HUDEP-2 (cell line): ENCODE data around the gene POLR2H.

Source experiments
- DNase-seq, 76 experiments: peaks; one replicate each; lab custom pipeline; 2025; ENCODE audit not compliant: unreplicated experiment in 76 of 76; lab: John Stamatoyannopoulos, UW

POLR2H gene

DNA sequence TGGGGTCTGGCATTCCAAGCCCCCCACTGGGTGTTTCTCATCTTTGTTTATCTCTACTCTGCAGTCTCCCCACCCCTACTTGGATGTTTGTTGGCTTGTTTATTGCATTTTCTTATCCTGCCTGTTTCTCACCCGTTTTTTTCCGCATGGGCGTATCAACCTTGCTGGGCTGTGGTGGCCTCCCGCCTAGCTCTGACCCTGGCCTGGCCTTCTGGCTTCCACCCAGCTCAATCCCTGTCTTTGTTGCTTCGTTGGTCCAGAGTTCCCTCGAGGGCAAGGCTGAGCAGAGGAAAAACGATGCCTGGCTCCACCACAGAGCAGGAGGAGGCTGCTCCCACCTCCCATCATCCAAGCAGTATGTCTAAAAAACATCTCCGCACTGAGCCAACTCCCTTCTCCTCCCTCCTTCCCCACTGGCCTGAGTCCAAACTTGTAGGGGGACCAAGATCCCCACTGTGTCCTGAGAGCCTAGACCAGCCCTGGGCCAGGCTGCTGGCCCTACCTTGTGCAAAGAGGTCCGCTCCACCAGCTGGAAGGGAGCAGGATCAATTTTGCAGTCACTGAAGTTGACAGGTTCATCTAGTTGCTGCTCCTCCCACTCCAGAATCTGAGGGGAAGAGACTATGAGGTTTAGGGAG, 9.9 kb upstream of the POLR2H start:
- DNase-seq = peak in 13 of 76 experiments; percentile 4 to 36 (median 28)

DNA sequence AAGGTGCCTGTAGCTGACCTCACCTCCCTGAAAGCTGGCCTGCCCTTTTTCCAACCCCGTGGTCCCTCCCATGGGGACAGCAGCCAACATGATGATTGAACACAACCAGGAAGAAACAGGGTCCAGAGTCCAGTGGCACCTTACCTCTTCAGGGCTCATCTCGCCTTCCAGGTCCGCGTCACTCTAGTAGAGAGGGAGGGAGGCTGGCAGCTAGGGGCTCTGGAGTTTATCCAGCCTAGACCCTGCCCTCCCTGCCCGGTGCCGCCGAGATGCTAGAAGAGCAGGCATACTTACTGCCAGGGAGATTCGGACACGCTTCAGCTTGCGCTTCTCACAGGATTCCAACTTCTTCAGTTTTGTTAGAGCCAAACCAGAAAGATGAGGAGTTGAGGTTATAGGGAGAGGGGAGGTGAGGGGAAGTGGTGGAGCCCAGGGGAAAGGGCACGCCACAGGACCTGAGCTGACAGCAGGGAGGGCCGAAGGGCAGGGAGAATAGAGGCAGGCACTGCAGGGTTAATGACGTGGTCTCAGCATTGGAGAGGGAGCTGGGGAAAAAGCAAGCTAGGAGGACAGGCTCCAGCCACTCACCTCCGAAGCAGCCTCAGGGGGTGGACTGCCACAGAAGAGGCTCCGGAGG, 9.2 kb upstream of the POLR2H start:
- DNase-seq = no peak

DNA sequence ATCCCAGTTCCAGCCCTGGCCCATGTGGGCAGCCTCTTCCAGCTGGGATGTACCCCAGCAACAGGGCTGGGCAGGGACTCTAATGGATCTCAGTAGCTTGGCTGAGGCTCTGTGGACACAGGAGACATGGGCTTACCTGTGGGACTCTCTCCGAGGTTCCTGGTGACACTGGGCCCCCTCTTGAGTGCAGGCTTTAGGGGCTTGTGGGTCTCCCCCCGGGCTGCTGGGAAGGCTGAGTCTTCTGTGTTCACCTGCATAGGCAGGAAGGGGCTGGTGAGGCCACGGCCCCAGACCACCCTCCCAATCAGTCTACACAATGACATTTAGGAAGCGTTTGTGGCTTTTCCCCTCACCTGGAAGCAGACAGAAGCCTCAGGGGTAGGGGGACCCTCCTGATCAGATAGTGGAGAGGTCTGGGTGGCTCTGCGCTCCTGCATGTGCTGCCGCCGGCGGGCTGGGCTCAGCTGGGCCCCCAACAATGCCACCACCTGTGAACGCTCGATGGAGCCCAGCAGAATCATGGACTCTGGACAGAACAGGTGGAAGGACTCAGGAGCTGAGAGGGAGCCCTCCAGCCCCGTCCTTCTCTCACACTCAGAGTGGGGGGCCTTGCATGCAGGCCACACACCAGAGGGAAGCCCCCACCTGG, 8.5 kb upstream of the POLR2H start:
- DNase-seq = no peak

DNA sequence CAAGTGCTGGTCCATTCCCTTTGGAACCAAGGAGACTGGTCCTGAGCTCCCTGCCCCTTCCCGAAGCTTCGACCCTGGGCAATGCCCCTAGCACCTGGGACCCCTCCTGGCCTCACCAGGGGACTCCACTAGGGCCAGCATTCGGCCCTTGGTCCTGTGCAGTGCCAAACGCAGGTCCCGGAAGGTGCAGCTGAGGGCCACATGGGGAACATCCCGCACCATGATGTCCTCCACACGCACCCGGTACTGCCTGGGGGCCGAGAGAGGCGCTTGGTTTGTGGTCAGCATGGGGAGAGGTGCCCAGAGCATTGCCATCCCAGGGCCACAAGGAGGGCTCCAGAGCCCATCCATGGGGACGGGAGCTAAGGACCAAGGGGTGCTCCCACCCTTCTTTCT, 8.0 kb upstream of the POLR2H start:
- no peak for DNase-seq

DNA sequence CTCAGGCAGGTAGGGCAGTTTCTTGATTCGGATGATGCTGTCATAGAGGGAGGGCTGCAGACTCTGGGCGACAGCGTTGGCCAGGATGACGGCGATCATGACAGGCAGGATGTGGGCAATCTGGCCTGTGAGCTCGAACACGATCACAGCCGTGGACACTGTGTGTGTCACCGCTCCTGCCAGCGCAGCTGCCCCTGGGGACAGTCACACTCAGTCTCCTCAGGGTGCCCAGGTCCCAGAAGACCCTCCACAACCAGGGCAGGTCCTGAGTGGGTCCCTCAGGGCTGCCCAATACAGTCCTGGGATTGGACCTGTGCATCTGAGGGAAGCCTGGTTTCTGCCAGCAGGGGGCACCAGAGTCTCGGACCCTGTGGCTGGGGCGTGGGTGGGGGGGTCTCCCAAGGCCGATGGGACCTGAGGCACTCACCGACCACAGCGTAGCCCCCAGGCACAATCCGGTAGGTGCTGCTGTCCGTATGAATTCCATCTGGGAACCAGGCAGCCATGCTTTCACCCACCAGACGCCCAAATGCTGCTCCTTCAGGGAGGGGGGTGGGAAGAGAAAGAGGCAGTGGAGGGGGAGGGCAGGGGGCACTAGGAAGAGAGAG, 7.3 kb upstream of the POLR2H start:
- DNase-seq = peak in 36 of 76 experiments; percentile 7 to 52 (median 28)

DNA sequence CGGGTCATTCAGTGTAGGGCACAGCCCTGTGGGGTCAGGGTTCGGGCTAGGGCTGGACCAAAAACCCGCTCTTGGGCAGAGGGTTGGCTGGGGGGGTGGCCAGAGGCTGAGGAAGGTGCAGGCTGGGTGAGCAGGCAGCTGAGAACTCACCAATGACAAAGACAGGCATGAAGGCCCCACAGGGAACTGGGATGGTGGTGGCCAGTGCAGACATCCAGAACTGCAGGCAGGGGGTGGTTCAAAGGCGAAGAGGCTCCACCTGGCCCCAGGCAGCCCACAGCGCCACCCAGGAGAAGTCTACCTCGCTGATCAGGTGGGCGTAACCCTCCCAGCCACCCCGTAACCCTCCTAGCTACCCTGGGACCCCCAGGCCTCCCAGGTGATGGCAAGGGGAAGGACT, 6.8 kb upstream of the POLR2H start:
- DNase-seq = no peak

DNA sequence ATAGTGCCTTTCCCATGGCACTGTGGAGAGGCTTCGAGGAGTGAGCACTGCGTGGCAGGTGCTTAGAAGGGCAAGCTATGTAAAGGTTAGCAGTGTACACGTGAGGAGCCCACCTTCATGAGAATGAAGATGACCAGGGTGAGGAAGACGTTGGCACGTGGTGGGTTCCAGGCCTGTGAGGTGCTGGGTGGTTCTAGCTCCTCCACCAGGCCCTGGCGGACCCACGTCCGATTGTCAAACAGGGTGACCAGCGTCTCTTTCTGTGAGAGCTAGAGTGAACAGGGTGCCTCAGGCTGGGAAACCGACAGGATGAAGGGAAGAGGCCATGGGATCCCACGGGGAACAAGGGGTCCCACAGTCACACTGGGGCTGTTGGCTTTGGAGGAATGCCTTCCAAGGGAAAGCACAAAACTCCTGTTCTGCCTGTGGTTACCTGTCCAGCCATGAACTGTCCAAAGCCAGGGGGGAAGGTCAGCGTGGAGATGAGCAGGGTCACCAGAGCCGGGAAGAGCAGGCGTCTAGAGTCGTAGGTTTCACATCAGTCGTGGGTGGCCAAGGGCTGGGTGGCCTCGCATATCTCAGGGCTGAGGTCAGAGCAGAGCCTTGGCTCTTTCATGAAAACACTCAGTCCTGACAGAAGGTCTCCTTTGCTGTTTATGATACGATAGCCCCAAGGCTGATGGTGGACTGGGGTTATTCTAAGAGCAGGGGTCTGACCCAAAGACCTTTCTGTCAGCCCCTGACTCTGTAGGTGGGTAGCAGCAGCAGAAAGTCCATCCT, 6.1 kb upstream of the POLR2H start:
- no peak for DNase-seq

DNA sequence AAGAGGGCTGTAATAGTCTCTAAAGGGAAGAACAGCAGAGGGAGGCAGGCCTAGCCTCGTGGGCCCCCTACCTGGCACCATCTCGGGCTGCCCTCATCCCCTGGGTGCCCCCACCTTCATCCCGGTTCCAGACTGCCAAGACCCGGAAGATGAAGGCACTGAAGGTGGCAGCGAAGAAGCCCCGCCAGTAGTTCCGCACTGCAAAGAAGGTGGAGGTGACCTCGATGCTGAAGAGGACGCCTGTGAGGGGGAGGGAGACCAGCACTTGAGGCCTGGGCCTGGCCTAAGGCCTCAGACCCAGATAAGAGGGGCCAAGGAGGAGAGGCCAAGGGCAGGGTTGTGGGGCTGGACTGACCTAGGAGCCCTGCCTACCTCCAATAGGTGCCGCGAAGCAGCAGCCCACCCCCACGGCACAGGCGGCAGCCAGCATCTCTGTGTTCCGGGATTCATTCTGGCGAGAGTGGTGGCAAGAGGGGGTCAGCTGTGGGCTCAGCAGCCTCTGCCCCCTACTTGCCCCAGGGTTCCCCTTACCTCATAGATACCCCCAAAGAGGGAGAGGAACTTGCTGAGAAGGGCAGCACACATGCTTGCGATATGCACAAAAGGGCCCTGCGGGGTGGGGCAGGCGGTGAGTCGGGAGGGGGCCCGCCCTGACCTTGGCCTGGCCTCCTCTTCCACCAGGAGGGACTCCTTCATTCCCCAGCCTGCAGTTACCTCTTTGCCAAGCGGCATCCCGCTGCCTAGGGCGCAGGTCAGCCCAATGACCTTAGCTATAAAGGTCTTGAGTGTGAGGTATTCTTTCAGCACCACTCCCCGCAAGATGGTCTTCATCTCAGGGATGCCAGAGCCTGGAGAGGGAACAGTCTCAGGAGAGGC, 4.0 kb upstream of the POLR2H start:
- DNase-seq = no peak

DNA sequence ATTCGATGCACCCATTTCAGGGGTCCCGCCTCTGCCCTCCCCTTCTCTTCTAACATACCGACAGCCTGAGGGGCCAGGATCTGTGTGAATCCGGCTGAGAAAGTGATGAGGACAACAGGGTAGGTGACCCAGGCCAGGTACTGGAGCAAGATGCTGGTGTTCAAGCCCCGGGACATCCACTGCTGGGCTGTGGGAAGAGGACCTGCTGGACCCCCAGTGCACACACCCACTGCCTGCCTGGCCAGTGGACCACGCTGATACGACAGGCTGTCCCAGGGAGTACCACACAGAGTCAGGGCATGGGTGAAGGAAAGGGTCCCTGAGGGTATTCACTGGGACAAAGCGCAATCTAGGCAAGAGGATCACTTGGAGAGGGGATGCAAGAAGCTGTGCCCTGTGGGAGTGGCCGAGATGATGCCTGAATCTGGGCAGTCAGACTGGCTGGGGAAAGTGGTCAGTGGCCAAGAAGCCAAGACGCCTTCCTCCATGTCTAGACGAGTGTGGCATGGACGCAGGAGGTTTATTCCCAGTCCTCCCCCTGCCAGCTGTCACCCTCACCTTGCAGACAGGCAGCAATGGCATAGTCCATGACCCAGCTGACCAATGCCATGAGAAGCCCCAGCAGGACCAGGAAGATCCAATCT, 3.3 kb upstream of the POLR2H start:
- DNase-seq = no peak

DNA sequence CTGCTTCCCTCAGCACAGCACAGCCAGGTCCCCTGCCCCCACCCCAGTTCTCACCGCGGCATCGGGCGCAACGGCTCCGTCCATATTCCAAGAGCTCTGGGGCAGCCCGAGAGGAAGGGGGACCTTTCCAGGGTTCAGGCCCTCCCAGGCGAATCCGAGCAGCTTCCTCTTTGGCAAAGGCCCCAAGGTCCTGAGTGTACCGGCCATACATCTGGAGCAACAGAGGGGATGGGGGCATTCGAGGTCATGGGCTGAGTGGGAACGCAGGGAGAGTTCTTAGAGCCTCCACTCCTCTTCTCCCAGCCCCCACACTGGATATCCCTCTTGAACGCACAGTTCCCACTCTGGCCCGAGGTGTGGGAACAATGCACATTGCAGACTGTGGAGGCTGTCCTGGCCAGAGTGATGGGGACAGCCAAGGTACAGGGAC, 2.6 kb upstream of the POLR2H start:
- DNase-seq = no peak

DNA sequence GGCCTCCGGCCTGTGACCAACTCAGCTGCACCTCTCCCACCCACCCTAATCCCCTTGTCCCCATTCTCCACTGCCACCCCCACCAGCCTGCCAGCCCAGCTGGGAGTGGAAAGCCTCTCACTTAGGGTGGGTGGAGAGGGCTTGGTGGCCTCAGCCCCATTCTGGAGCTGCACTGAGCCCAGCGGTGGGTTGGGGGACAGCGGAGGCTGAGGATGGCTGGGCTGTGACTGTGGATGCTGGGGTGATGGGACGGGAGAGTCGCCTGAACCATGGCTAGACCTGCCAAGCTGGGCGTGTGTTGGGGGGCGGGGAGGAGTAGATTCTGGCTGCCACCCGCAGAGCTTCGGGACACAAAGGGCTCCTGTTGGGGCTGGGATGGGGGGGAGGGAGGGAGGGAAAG, 1.9 kb upstream of the POLR2H start:
- DNase-seq = no peak

DNA sequence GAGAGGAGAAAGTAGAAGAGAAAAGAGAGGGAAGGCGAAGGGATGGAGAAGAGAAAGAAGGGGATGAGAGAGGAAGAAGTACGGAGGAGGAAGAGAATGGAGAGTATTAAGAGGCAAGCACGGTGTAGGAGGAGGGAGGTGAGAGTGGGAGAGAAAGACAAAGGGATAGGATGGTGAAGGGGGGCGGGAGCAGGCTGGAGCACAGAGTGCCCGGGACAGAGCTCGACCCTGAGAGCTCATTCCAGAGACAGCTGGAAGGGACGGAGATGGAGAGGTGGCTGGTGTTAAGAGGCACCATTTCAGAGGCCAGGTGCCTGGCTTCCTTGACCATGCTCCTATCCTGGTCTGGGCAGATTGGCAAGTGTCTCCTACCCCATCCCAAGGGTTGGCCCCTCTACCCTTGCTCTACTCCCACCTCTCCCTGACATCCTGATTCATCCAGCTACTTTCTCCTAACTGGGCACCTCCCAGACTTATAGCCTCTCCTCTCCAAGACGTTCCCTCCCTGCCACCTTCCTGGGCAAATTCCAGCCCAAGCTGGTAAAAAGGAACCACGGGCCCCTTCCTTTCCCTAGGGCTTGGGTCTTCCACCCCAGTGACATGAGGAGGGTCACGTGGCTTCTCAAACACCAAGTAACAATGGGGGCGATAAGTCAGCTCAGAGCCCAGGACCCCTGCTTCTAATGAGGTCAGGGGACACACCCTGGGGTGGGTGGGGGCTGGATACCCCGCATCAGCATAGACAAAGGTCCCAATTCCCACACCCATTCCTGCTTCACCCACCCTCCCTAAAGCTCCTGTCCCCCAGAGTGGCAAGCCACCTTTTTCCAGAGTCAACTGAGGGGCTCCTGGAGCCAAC, 1.2 kb upstream of the POLR2H start:
- no peak for DNase-seq

DNA sequence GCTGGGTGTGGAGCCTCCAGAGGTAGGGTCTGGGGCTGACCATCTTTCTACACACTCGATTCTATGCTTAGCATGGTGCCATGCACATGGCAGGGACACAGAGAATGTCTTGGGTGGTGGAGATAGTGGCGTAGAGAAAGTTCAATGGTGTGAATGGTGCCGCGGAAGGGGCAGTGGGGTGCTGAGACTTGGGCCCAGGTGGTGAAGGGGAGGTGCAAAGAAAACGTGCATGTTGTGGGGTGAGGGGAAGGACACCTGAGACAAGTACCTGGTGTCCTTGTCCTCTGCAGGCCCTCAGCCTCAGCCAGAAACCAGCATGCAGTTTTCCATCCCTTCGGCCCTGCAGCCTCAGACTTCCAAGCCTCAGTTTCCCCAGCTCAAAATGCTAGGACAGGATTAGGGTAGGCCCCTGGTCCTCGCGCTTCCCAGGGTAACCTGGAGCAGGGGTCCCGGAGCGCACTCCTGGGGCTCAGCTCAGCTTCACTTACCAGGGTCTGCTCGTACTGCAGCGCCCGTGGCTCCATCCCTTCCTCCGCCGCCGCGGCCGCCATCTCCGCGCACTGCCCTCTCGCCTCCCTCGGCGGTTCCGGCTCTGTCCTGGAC, 480 bp upstream of the POLR2H start:
- peak in 2 of 76 experiments; percentile 20 to 40 for DNase-seq

DNA sequence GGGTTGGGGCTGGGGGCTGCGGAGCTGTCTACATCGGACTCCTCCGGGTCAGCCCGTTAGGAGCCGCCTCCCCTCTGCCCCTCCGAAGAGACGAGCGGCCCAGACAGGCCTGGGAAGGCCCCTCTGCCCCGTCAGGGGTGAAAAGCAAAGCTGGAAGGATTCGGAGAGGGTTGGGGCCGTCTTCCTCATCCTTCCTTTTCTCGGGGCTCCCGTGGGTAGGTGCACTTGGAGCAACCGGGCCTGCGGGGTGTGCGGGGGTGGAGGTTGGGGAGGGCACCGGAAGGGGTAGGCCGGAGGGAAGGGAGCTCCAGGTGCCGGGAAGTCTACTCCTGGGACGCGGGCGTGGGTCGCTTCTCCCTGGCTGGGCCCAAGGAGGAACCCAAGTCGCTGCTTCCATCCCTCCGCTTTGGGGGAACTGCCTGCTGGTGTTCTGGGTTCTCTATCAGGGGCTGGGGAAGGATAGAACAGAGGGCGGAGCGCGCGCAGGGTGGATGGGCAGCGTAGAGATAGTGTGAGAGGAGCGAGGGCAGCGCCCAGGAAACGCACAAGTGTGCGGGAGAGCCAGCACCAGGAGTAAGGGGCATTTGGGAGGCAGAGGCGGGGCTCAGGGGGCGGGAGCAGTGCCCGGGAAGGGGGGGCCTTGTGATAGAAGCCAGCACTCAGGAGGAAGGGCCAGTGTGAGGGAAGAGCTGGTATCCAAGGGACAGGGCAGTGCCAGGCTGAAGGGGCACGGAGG, 590 bp downstream of the POLR2H start:
- DNase-seq = peak in 70 of 76 experiments; percentile 13 to 79 (median 62)

DNA sequence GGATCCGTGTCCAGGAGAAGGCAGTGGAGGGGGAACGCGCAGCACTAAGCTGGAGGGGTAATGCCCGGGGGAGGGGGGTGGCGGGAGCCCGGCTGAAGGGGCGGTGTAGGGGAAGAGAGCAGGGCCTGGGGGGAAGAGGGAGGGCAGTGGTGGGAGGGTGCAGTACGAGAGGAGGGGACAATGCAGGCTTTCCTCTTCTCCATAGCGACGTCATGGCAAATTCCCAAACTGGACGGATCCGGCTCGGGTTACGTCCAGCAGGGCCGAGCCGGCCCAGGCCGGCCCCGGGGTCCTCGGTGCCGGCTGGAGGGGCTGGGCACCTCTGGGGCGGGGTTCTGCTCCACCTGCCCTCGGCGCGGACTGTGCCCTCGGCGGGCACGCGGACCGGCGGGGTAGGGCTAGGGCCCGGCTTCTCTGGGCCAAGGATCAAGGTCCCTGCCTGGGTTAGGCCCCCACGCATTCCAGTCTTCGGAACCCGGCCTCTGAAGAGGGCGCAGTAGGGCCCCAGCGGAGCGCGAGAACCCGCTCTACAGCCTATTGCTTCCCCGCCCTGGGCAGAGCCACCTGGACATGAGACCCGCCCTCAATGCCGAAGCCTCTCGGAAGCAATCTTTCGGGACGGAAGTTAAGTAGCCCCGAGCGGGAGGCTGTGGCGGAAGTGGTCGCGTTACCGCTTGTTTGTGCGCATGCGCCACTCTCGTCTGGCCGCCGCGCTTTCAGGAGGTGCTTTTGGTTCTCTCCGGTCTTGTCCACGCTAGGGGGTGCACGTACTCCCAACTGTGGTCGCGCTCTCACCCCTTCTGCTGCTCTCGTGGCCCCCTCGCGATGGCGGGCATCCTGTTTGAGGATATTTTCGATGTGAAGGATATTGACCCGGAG, 1.4 kb downstream of the POLR2H start:
- peak; percentile 56 to 98 (median 94) for DNase-seq

DNA sequence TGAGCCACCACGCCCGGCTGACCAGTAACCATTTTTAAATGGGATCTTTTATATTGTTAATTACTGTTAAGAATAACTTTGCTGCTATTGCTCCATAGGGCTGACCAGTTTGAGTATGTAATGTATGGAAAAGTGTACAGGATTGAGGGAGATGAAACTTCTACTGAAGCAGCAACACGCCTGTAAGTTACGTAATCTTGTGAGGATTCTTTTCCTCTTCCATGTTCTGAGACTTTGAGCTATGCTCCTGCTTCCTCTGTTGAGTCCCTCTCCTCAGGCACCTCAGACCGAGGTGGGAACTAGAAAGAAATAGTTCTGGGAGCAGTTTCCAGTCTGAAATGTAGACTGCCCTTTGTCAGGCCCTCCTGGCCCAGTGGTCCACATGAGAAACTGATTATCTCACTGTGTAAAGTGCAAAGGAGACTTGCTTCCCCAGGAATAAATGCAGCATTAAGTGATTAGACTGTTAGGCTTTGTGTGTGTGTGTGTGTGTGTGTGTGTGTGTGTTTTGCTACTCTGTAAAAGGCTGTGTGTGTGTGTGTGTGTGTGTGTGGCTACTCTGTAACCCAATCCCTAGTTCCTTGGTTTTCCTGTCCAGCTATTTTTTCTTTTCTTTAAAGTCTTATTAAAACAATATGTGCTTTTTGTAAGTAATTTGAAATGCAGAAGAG, 5.2 kb downstream of the POLR2H start:
- DNase-seq = no peak
